Measurements from ENCODE around the gene GFI1.

- TF ChIP-seq CTCF (IDR thresholded peaks at IDR 0.05) (no peak), POLR2A (IDR thresholded peaks at IDR 0.05) (no peak)
These were observed 22.0 kb downstream of the GFI1 start for GRCh38 chr1:92464588-92465255.

Measured in heart left ventricle (tissue), 13 donors.